GM12891 (cell line): Measurements from ENCODE around the gene CDH4.

Experiments used
- POLR2A ChIP-seq: IDR thresholded peaks from 2 replicates; pipeline ENCODE4 v1.6.1; 2011; ENCODE audit warnings: low read depth, low read length, control low read depth
- POLR2AphosphoS5 ChIP-seq: IDR thresholded peaks from 2 replicates; pipeline ENCODE4 v1.6.1; 2011; ENCODE audit warnings: low read depth, low read length, control low read depth

DNA sequence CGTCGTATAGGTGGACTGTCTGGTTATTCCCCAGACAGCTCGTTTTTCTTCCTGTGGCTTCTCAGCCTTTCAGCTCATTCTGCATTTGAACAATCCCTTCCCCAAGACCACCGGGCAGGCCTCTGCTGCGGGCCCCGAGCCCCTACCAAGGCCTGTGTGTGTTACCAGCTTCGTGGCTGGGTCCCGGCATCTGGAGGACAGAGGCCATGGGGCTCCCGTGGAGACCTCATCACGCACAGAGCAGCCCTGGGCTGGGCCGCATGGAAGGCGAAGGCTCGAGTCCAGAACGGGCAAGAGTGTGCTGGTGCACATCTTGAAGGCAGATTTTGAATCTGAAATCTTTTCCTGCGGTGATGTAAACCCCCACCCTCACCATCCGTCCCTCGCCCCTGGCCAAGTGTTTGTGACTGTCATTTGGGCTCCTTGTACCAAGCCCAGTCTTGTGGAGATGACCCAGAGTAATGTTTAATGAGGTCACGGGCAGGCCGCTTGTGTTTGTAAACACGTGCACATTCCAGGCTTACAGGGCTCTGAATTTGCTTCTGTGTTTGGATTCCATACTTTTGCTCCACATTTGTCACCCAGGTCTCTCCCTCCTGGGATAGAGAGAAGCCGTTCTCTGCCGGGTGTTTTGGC is 119.6 kb downstream of the CDH4 start:
- TF ChIP-seq POLR2AphosphoS5 (no peak), POLR2A (no peak)
